Pancreas (tissue), 10 donors: ENCODE results near the gene CBX5. TPM values are rescaled to one million over a fixed set of nuclear protein-coding genes. Genes with fewer than 3 reads are reported as not detected.
A peak's percentile ranks its signal among the peaks of the same experiment; 100 is the strongest.
"Not testable (repeated sequence)": the region's sequence is repeated elsewhere in the genome, so short reads cannot be mapped to it uniquely, and the experiment has no call there.

Source experiments
- ATAC-seq, 4 donors: fragments of 200-7000 bp; cut with Tn5 transposase; one replicate each; pipeline versions ENCODE4 v1.8.0 to v1.9.1; 2020; ENCODE audit warnings: mild to moderate bottlenecking in 4 of 4, moderate library complexity in 4 of 4
- DNase-seq, 6 donors: peaks; one replicate each; pipeline ENCODE4 v3.0.0-alpha.2; 2020
- FAIRE-seq: peaks from 2 replicates; lab custom pipeline; 2012; peaks lifted over from hg19 to GRCh38; lab: Jason Lieb, UNC
- H3K27ac ChIP-seq, 4 donors: fragments of 200-600 bp; sonication (generic); 1 replicate in 3 of 4; 2 replicates in 1 of 4; pipeline versions ENCODE4 v1.5.0 to v1.8.0; 2020
- H3K27me3 ChIP-seq, 4 donors: fragments of 200-600 bp; one replicate each; pipeline ENCODE4 v1.8.0; 2021
- H3K36me3 ChIP-seq, 3 donors: fragments of 200-600 bp; sonication (generic) in 1 of 3; one replicate each; pipeline versions ENCODE4 v1.5.0 to v1.8.0; 2020 to 2021
- H3K4me1 ChIP-seq, 3 donors: fragments of 200-600 bp; one replicate each; pipeline ENCODE4 v1.8.0; 2021
- H3K4me3 ChIP-seq, 4 donors: fragments of 200-600 bp; sonication (generic) in 2 of 4; one replicate each; pipeline versions ENCODE4 v1.5.0 to v1.8.0; 2020 to 2021
- H3K9me3 ChIP-seq, 4 donors: fragments of 200-600 bp; one replicate each; pipeline ENCODE4 v1.8.0; 2021
- WGBS, 2 donors: extraction: QIAGEN DNeasy Blood & Tissue Kit; methylation state at CpG; one replicate each; pipeline ENCODE4 v1.1.7; 2013; 5-methylcytosine and 5-hydroxymethylcytosine counted together
- intact Hi-C, 3 donors: fragments of 100-400 bp; cut with DNase I; formaldehyde crosslinking; loops; one replicate each; pipeline versions ENCODE4 v1.11.1 to v1.14.2; 2022
- polyA plus RNA-seq, 2 donors: library from polyadenylated mRNA; stranded (reverse); fragments of 200-250 nt; gene quantifications; one replicate each; pipeline ENCODE4 v1.2.3, GENCODE V29; 2013
- total RNA-seq, 6 donors: library from RNA; stranded (reverse); fragmentation: NEBNext Ultra II Directional in 4 of 6; extraction: Animal tissue kit (Norgen Biotek cat#: 25700) in 4 of 6; gene quantifications; one replicate each; pipeline versions ENCODE4 v1.2.1 to v1.2.4, GENCODE V29; 2021 to 2023
- TF ChIP-seq, protein P1 (sequence below), 4 donors: fragments of 200-600 bp; sonication (generic) in 3 of 4; IDR thresholded peaks; one replicate each; pipeline versions ENCODE4 v1.5.0 to v1.8.0; 2021; ENCODE audit warnings: antibody characterized with exemption in 4 of 4
- donor health status: healthy with polysubstance abuse.
- donor health status: DM: no; HTN: no; CAD: no; lungs with moderate emphysema.
- donor health status: DM: no; HTN: no; CAD: no.
- donor health status: control.
- donor health status: control.
- donor health status: Bipolar disorder and iron deficiency.
- donor health status: DM: yes; HTN: yes; CAD: no.
- donor health status: DM: no; HTN: no; CAD: no.
- donor health status: DM: no; HTN: no; CAD: no.
- donor health status: DM: yes; HTN: yes; CAD: no.

Gene CBX5
- total and polyA plus RNA-seq, 8 donors, result 5.9 to 41.4 (median 24.6) TPM

GRCh38 chr12:54189198-54189539, 90.8 kb downstream of the CBX5 start:
- ATAC-seq, result no peak
- H3K27ac ChIP-seq, result no peak overlapping the region
- peak overlapping the region in 1 of 4 donors; percentile 65 for H3K4me3 ChIP-seq

DNA sequence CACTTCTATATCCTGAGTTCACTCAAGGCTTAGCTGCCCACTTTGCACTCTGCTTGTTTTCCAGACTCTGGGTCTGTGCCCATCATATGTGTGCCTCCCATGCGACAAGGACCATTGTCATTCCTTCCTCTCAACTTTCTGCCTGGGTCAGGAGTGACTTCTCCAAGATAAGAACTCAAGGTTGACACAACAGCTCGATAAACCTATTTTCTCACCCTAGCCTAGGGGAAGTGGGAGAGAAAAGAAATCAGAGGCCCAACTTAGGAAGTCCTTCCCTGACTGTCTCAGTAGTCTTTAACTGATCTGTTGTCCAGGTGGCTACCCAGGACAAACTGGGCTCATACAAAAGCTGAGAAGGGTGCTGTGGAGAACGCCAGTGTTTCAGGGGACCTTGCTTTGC, 92.8 kb downstream of the CBX5 start:
- no peaks in the 10 kb centered on the region for H3K27me3 ChIP-seq
- TF ChIP-seq, protein P1, sequence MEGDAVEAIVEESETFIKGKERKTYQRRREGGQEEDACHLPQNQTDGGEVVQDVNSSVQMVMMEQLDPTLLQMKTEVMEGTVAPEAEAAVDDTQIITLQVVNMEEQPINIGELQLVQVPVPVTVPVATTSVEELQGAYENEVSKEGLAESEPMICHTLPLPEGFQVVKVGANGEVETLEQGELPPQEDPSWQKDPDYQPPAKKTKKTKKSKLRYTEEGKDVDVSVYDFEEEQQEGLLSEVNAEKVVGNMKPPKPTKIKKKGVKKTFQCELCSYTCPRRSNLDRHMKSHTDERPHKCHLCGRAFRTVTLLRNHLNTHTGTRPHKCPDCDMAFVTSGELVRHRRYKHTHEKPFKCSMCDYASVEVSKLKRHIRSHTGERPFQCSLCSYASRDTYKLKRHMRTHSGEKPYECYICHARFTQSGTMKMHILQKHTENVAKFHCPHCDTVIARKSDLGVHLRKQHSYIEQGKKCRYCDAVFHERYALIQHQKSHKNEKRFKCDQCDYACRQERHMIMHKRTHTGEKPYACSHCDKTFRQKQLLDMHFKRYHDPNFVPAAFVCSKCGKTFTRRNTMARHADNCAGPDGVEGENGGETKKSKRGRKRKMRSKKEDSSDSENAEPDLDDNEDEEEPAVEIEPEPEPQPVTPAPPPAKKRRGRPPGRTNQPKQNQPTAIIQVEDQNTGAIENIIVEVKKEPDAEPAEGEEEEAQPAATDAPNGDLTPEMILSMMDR (IDR thresholded peaks at IDR 0.05), result no peak
- intact Hi-C loops, result no loop called here
- peaks cover 0 to 3% (median 0%) of the 10 kb centered on the region in 3 donors for H3K4me1 ChIP-seq
- no peak overlapping the region for H3K27ac ChIP-seq
- ATAC-seq (no peak), FAIRE-seq (no peak), DNase-seq (no peak)
- H3K36me3 ChIP-seq, result peaks cover 0 to 2% (median 0%) of the 10 kb centered on the region in 3 donors
- 76 to 79% methylated on average over 3 of the region's 3 CpGs for WGBS, 2 donors
- H3K4me3 ChIP-seq, result no peak overlapping the region
- no peaks in the 10 kb centered on the region for H3K9me3 ChIP-seq

More at GRCh38 chr12:54189198-54189539, 90.8 kb downstream of the CBX5 start:
- H3K36me3 ChIP-seq, result no peaks in the 10 kb centered on the region
- H3K9me3 ChIP-seq, result no peaks in the 10 kb centered on the region
- peaks cover 0 to 3% (median 0%) of the 10 kb centered on the region in 3 donors for H3K4me1 ChIP-seq
- 11 to 13% methylated on average over 3 of the region's 3 CpGs for WGBS, 2 donors
- FAIRE-seq (no peak), DNase-seq (no peak)
- no peaks in the 10 kb centered on the region for H3K27me3 ChIP-seq
- intact Hi-C loops, result no loop called here
- TF ChIP-seq, protein P1 (IDR thresholded peaks at IDR 0.05), result no peak

- Histone ChIP-seq H3K27ac (no peak overlapping the region), H3K36me3 (peaks cover 0 to 13% (median 0%) of the 10 kb centered on the region in 3 donors), H3K9me3 (no peaks in the 10 kb centered on the region), H3K27me3 (no peaks in the 10 kb centered on the region), H3K4me1 (peaks cover 0 to 3% (median 0%) of the 10 kb centered on the region in 3 donors), H3K4me3 (no peak overlapping the region)
- no peak for DNase-seq
- intact Hi-C loops, result no loop called here
- WGBS, 2 donors, result 92 to 98% methylated on average over 1 of the region's 1 CpG
- FAIRE-seq, result no peak
- TF ChIP-seq, protein P1 (IDR thresholded peaks at IDR 0.05), result no peak
- ATAC-seq, result no peak
Measured at GRCh38 chr12:54185919-54186318, 94.0 kb downstream of the CBX5 start.

DNA sequence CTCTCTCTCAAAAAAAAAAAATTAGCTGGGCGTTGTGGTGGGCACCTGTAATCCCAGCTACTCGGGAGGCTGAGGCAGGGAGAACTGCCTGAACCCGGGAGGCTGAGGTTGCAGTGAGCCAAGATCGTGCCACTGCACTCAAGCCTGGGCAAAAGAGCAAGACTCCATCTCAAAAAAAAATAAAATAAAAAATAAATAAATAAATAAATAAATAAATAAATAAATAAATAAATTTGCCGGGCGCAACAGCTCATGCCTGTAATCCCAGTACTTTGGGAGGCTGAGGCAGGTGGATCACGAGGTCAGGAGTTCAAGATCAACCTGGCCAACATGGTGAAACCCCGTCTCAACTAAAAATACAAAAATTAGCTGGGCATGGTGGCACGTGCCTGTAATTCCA, 94.6 kb downstream of the CBX5 start:
- H3K27ac ChIP-seq, H3K9me3 ChIP-seq, DNase-seq, H3K27me3 ChIP-seq, ATAC-seq, FAIRE-seq, H3K4me1 ChIP-seq, intact Hi-C loops, H3K4me3 ChIP-seq: not testable (repeated sequence)
- H3K36me3 ChIP-seq, result peaks cover 0 to 13% (median 0%) of the 10 kb centered on the region in 3 donors
- WGBS, 2 donors, result 93 to 96% methylated on average over 9 of the region's 9 CpGs

DNA sequence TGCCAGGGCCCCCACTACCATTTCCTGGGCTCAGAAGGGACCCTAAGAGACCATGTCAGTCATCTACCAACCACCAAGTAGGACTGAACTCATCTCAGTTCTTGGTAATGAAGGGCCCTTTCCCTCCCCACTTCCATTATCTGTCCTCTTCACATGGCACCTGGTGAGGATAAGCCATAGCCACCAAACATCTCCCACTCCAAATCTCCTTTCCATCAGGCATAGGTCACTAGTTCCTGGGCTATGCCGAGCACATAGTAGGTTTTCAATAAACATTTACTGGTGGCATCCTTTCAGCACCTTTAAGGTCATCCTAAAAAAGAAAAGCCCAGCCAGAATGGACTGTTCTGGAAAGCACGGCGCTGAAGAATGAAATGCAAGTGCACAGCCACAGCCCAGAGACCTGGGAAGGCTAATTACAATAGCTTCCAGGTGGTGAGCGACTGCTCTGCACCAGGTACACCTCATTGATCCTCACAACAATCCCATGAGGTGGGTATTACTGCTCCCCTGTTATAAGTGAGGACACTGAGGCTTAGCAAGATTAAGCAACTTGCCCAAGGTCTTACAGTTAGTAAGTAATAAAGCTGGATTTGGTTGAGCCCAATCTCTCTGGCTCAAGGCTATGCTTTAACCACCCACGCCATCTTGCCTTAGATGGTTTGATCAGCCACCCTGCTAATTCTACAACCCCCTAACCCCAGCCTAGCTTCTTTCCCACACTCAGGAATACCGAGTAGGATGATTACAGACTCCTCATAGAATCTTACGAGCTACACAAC, 95.7 kb downstream of the CBX5 start:
- Histone ChIP-seq H3K9me3 (no peaks in the 10 kb centered on the region), H3K4me1 (peaks cover 0 to 3% (median 0%) of the 10 kb centered on the region in 3 donors), H3K27ac (no peak overlapping the region), H3K36me3 (peaks cover 0 to 13% (median 0%) of the 10 kb centered on the region in 3 donors), H3K27me3 (no peaks in the 10 kb centered on the region), H3K4me3 (no peak overlapping the region)
- TF ChIP-seq, protein P1 (IDR thresholded peaks at IDR 0.05), result no peak
- ATAC-seq (no peak), FAIRE-seq (no peak), DNase-seq (no peak)
- intact Hi-C loops, result no loop called here
- 91 to 97% methylated on average over 7 of the region's 7 CpGs for WGBS, 2 donors
